HCT116 (cell line): ENCODE data around the gene LRRTM4. TPM values are rescaled to one million over a fixed set of nuclear protein-coding genes. Genes with fewer than 3 reads are reported as not detected.

Experiments
- ATAC-seq: fragments of 200-7000 bp; cut with Tn5 transposase; 2 replicates; pipeline ENCODE4 v1.9.1; 2020; ENCODE audit warnings: mild to moderate bottlenecking, moderate library complexity
- BruUV-seq: library from RNA; stranded (reverse); fragments of 400-500 nt; replicated peaks from 2 replicates; lab custom pipeline; 2021; lab: Mats Ljungman, UMichigan
- CTCF ChIA-PET: fragments of 300-600 bp; sonication (Branson Sonifier 250); formaldehyde crosslinking; loops from one replicate; lab custom pipeline; 2021; ENCODE audit warnings: antibody characterized with exemption; lab: Charles Lee
- POLR2A ChIA-PET: fragments of 300-600, 350-600 bp; sonication (Branson Sonifier 250); formaldehyde crosslinking; loops from one replicate; lab custom pipeline; 2021; ENCODE audit warnings: antibody characterized with exemption; lab: Charles Lee
- RAD21 ChIA-PET, 2 experiments: fragments of 300-600 bp; sonication (Branson Sonifier 250); formaldehyde crosslinking; loops; one replicate each; lab custom pipeline; 2023; ENCODE audit warnings: low total read pairs in 2 of 2; ENCODE audit not compliant: uncharacterized antibody in 2 of 2, unreplicated experiment in 2 of 2, low non-redundant PET in 1 of 2; lab: Charles Lee
- DNase-seq: peaks from one replicate; pipeline ENCODE4 v3.0.0-alpha.2; 2010; ENCODE audit warnings: low read depth, low spot score
- H2AFZ ChIP-seq: fragments of 200-600 bp; shearing (Covaris generic), sonication (generic); 2 replicates; pipeline ENCODE4 v1.6.1; 2017; ENCODE audit warnings: low read depth, mixed run types, mixed read lengths, antibody characterized with exemption, low read length; ENCODE audit not compliant: poor library complexity, severe bottlenecking
- H3K27ac ChIP-seq: 2 replicates; pipeline ENCODE4 v1.5.1; 2012; ENCODE audit warnings: low read depth, low read length
- H3K27me3 ChIP-seq: fragments of 200-600 bp; sonication (generic); 2 replicates; pipeline ENCODE4 v1.6.1; 2016; ENCODE audit warnings: mixed run types, low read length, mixed read lengths; ENCODE audit not compliant: insufficient read depth
- H3K36me3 ChIP-seq, 2 experiments: fragments of 200-500 bp in 1 of 2; fragments of 200-600 bp in 1 of 2; sonication (Bioruptor generic) in 1 of 2; sonication (generic) in 1 of 2; 2 replicates each; pipeline versions ENCODE4 v1.5.1 to v1.6.1; 2014 to 2016; ENCODE audit warnings: low read length in 2 of 2, inconsistent platforms in 1 of 2, mixed read lengths in 1 of 2, mixed run types in 1 of 2; ENCODE audit not compliant: insufficient read depth in 2 of 2, control insufficient read depth in 1 of 2
- H3K4me1 ChIP-seq, 2 experiments: fragments of 200-600 bp in 1 of 2; sonication (generic) in 1 of 2; 2 replicates each; pipeline versions ENCODE4 v1.5.1 to v1.6.1; 2012 to 2017; ENCODE audit warnings: low read length in 2 of 2, inconsistent platforms in 1 of 2, mild to moderate bottlenecking in 1 of 2, mixed read lengths in 1 of 2, mixed run types in 1 of 2, moderate library complexity in 1 of 2; ENCODE audit not compliant: insufficient read depth in 2 of 2, control insufficient read depth in 1 of 2
- H3K4me2 ChIP-seq: fragments of 200-600 bp; sonication (generic); 2 replicates; pipeline ENCODE4 v1.6.1; 2017; ENCODE audit warnings: mixed run types, low read length, mixed read lengths
- H3K4me3 ChIP-seq, 2 experiments: fragments of 200-600 bp in 1 of 2; sonication (generic) in 1 of 2; replicated peaks in 1 of 2; 2 replicates each; pipeline ENCODE4 v1.5.1; 2011 to 2016; ENCODE audit warnings: low read length in 2 of 2, control low read depth in 1 of 2, low read depth in 1 of 2, mild to moderate bottlenecking in 1 of 2, mixed read lengths in 1 of 2, mixed run types in 1 of 2
- H3K79me2 ChIP-seq: fragments of 200-600 bp; sonication (generic); 2 replicates; pipeline ENCODE4 v1.6.1; 2017; ENCODE audit warnings: mild to moderate bottlenecking, mixed run types, low read length, moderate library complexity, mixed read lengths; ENCODE audit not compliant: insufficient read depth
- H3K9ac ChIP-seq: fragments of 200-600 bp; sonication (generic); 2 replicates; pipeline ENCODE4 v1.6.1; 2016; ENCODE audit warnings: low read length, mixed read lengths
- H3K9me2 ChIP-seq: fragments of 200-600 bp; sonication (generic), shearing (Covaris generic); 2 replicates; pipeline ENCODE4 v1.6.1; 2017; ENCODE audit warnings: mixed run types, mild to moderate bottlenecking, moderate library complexity; ENCODE audit not compliant: insufficient read depth
- H3K9me3 ChIP-seq, 2 experiments: fragments of 200-500 bp in 1 of 2; fragments of 200-600 bp in 1 of 2; sonication (Bioruptor generic) in 1 of 2; sonication (generic) in 1 of 2; 2 replicates each; pipeline ENCODE4 v1.6.1; 2014 to 2017; ENCODE audit warnings: low read length in 2 of 2, mixed read lengths in 2 of 2, inconsistent platforms in 1 of 2, low read depth in 1 of 2, mild to moderate bottlenecking in 1 of 2, mixed run types in 1 of 2, moderate library complexity in 1 of 2; ENCODE audit not compliant: control insufficient read depth in 1 of 2, insufficient read depth in 1 of 2
- H4K20me1 ChIP-seq: fragments of 200-600 bp; sonication (generic), shearing (Covaris generic); 2 replicates; pipeline ENCODE4 v1.6.1; 2017; ENCODE audit warnings: mixed run types, mild to moderate bottlenecking, moderate library complexity; ENCODE audit not compliant: insufficient read depth
- CEBPB ChIP-seq: IDR thresholded peaks from 2 replicates; pipeline ENCODE4 v1.6.1; 2012; ENCODE audit warnings: low read depth
- ELF1 ChIP-seq: IDR thresholded peaks from 2 replicates; pipeline ENCODE4 v1.6.1; 2012; ENCODE audit warnings: low read depth, borderline replicate concordance
- FOSL1 ChIP-seq: IDR thresholded peaks from 2 replicates; pipeline ENCODE4 v1.6.1; 2012; ENCODE audit warnings: low read depth
- JUND ChIP-seq: IDR thresholded peaks from 2 replicates; pipeline ENCODE4 v1.6.1; 2012
- MAX ChIP-seq: IDR thresholded peaks from 2 replicates; pipeline ENCODE4 v1.6.1; 2012
- POLR2AphosphoS5 ChIP-seq: IDR thresholded peaks from 2 replicates; pipeline ENCODE4 v1.6.1; 2011; ENCODE audit warnings: mild to moderate bottlenecking, low read depth, low read length, moderate library complexity
- RAD21 ChIP-seq: IDR thresholded peaks from 2 replicates; pipeline ENCODE4 v1.6.1; 2012; ENCODE audit warnings: low read depth, mild to moderate bottlenecking
- SIN3A ChIP-seq: IDR thresholded peaks from 2 replicates; pipeline ENCODE4 v1.6.1; 2012; ENCODE audit warnings: low read depth
- SP1 ChIP-seq: IDR thresholded peaks from 2 replicates; pipeline ENCODE4 v1.6.1; 2012; ENCODE audit warnings: low read depth
- SRF ChIP-seq: IDR thresholded peaks from 2 replicates; pipeline ENCODE4 v1.6.1; 2012; ENCODE audit warnings: low read depth
- TCF7L2 ChIP-seq: IDR thresholded peaks from 2 replicates; pipeline ENCODE4 v1.7.0; 2011; ENCODE audit warnings: borderline replicate concordance, inconsistent platforms; ENCODE audit not compliant: insufficient read depth, insufficient read length; ENCODE audit errors: extremely low read depth
- YY1 ChIP-seq: IDR thresholded peaks from 2 replicates; pipeline ENCODE4 v1.6.1; 2011; ENCODE audit warnings: low read length, low read depth, moderate library complexity, mild to moderate bottlenecking; ENCODE audit not compliant: insufficient replicate concordance; ENCODE audit errors: extremely low read depth
- ZBTB33 ChIP-seq: IDR thresholded peaks from 2 replicates; pipeline ENCODE4 v1.6.1; 2011; ENCODE audit warnings: mild to moderate bottlenecking, low read length, moderate library complexity; ENCODE audit not compliant: insufficient replicate concordance; ENCODE audit errors: extremely low read depth
- ZFX ChIP-seq: fragments of 450-650 bp; IDR thresholded peaks from 2 replicates; pipeline ENCODE4 v1.6.1; 2017
- ZNF274 ChIP-seq: fragments of 200-500 bp; sonication (Bioruptor generic); IDR thresholded peaks from 2 replicates; pipeline ENCODE4 v1.6.1; 2014; ENCODE audit warnings: mild to moderate bottlenecking, low read depth, low read length, inconsistent platforms
- intact Hi-C: fragments of 100-400 bp; cut with micrococcal nuclease; formaldehyde crosslinking; loops from 2 replicates; pipeline ENCODE4 v1.10.0; 2022
- total RNA-seq: library from RNA; stranded (reverse); gene quantifications from one replicate; pipeline ENCODE4 v1.2.1, GENCODE V29; 2021; ENCODE audit not compliant: unreplicated experiment
- TF ChIP-seq, protein P1 (sequence below), 3 experiments: fragments of 200-600 bp in 1 of 3; sonication (generic) in 1 of 3; IDR thresholded peaks in 2 of 3; conservative IDR thresholded peaks in 1 of 3; 2 replicates each; pipeline ENCODE4 v1.5.1; 2012 to 2017; ENCODE audit warnings: low read depth in 2 of 3, low read length in 2 of 3, antibody characterized with exemption in 1 of 3, borderline replicate concordance in 1 of 3, control low read depth in 1 of 3, mild to moderate bottlenecking in 1 of 3, mixed read lengths in 1 of 3, mixed run types in 1 of 3, moderate library complexity in 1 of 3; ENCODE audit not compliant: insufficient read depth in 1 of 3

The LRRTM4 gene
- total RNA-seq, 1 experiment from 2014 or later = 0.25 TPM

DNA sequence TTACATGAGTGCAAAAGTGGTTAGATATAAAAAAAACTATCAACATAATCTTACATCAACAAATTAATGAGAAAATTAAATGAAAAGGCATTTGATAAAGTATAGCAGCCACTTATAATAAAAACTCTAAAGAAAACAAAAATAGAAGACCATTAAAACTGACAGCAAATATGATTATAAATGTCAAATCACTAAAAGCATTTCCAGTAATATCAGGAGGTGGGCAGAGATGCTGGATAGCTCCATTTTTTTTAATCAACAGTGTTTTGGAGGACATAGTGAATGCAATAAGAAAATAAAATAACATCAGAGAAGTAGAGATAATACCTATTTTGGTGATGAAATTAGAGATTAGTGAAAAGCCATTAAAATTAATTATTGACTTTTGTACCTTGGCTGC, 173.4 kb downstream of the LRRTM4 start:
- H3K36me3 ChIP-seq = no peaks in the 10 kb centered on the region
- no peaks in the 10 kb centered on the region for H3K4me1 ChIP-seq
- no peak for DNase-seq
- no peak for TF ChIP-seq YY1
- no peak for TF ChIP-seq SIN3A
- TF ChIP-seq ELF1 = no peak
- TF ChIP-seq SP1 = no peak
- TF ChIP-seq POLR2AphosphoS5 = no peak
- no peak for TF ChIP-seq ZBTB33
- no peak for TF ChIP-seq ZFX
- no peak for TF ChIP-seq SRF
- TF ChIP-seq, protein P1, sequence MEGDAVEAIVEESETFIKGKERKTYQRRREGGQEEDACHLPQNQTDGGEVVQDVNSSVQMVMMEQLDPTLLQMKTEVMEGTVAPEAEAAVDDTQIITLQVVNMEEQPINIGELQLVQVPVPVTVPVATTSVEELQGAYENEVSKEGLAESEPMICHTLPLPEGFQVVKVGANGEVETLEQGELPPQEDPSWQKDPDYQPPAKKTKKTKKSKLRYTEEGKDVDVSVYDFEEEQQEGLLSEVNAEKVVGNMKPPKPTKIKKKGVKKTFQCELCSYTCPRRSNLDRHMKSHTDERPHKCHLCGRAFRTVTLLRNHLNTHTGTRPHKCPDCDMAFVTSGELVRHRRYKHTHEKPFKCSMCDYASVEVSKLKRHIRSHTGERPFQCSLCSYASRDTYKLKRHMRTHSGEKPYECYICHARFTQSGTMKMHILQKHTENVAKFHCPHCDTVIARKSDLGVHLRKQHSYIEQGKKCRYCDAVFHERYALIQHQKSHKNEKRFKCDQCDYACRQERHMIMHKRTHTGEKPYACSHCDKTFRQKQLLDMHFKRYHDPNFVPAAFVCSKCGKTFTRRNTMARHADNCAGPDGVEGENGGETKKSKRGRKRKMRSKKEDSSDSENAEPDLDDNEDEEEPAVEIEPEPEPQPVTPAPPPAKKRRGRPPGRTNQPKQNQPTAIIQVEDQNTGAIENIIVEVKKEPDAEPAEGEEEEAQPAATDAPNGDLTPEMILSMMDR (IDR thresholded peaks at IDR 0.05 in 2 of 3, conservative IDR thresholded peaks at IDR 0.05 in 1 of 3; ENCODE audit: borderline replicate concordance in 1 of 3, insufficient read depth in 1 of 3, low read depth in 2 of 3, low read length in 2 of 3) = no peak
- no peak for TF ChIP-seq CEBPB
- no peak for TF ChIP-seq RAD21
- no peak for TF ChIP-seq JUND
- TF ChIP-seq ZNF274 = no peak
- no peak for TF ChIP-seq FOSL1
- no peak for TF ChIP-seq MAX
- TF ChIP-seq TCF7L2 = no peak
- no peaks in the 10 kb centered on the region; the same call in 1 of the 2 replicates for H4K20me1 ChIP-seq
- H3K4me2 ChIP-seq = no peak overlapping the region
- no peaks in the 10 kb centered on the region for H3K9me2 ChIP-seq
- no peak overlapping the region for H3K9ac ChIP-seq
- no peak overlapping the region for H3K4me3 ChIP-seq
- intact Hi-C loops = no loop called here
- ATAC-seq = no peak
- ChIA-PET CTCF (no interaction called here), RAD21 (no interaction called here), POLR2A (no interaction called here)
- H3K27ac ChIP-seq = no peak overlapping the region
- BruUV-seq = no TSS peak
- no peaks in the 10 kb centered on the region for H3K27me3 ChIP-seq
- H3K79me2 ChIP-seq = no peaks in the 10 kb centered on the region
- H3K9me3 ChIP-seq = peaks cover 3 to 4% of the 10 kb centered on the region in 2 experiments; a peak in 2 of 4 replicates
- no peak overlapping the region for H2AFZ ChIP-seq
